ENCODE measurements around the gene TFDP2.

DNA sequence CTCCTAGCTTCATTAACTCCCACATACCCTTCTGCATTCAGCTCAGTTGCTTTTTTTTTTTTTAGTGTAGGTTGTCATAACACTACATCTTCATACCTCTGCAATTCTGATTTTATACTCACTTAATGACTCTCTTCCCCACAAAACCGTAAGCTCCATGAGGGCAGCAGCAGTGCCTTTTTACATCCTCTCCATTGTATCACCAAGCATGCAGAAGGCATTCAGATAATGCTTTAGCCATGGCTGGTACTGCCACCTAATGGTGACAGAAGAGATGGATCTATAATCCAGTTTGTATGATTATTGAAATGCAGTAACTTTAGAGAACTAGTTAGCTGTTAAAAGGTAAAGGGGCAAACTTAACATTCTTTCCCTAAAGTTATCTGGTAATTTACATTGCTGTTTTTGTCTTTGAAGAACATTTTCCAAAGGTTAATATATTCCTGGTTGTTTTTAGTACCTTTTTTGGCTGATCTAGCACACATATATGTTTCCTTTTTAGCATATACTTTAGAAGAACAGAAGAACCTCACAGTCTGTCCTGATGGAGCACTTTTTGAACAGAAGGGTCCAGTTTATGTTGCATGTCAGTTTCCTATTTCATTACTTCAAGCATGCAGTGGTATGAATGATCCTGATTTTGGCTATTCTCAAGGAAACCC, 236.1 kb downstream of the TFDP2 start:
- TF ChIP-seq CTCF (IDR thresholded peaks at IDR 0.05; ENCODE audit: low read depth, low read length), result peak; percentile 75
- TF ChIP-seq EZH2phosphoT487 (IDR thresholded peaks at IDR 0.05; ENCODE audit: low read depth), result no peak

All from OCI-LY3 (cell line).